K562 (cell line): ENCODE results near the gene CHAC1. TPM values are rescaled to one million over a fixed set of nuclear protein-coding genes. Genes with fewer than 3 reads are reported as not detected.

Source experiments
- ATAC-seq: fragments of 200-7000 bp; cut with Tn5 transposase; 3 replicates; pipeline ENCODE4 v1.9.1; 2020; ENCODE audit warnings: moderate library complexity
- BruUV-seq: library from RNA; stranded (reverse); fragments of 400-500 nt; replicated peaks from 2 replicates; lab custom pipeline; 2021; lab: Mats Ljungman, UMichigan
- CTCF ChIA-PET: fragments of 300-600 bp; formaldehyde crosslinking; extraction: SDS; loops from one replicate; lab custom pipeline; 2021; ENCODE audit warnings: low intra/inter-chr PET ratio; lab: Yijun Ruan, JAX
- POLR2A ChIA-PET: fragments of 300-600, 350-650 bp; sonication (Branson Sonifier 250); formaldehyde crosslinking; extraction: SDS; loops from one replicate; lab custom pipeline; 2021; ENCODE audit warnings: antibody characterized with exemption, inconsistent platforms; lab: Yijun Ruan, JAX
- DNase-seq, 4 experiments: peaks; one replicate each; pipeline versions ENCODE4 v3.0.0 to v3.0.0-alpha.2; 2011 to 2018; ENCODE audit warnings: low spot score in 3 of 4, mixed read lengths in 3 of 4; ENCODE audit errors: extremely low read depth in 1 of 4
- FAIRE-seq: peaks from 2 replicates; lab custom pipeline; 2011; peaks lifted over from hg19 to GRCh38; lab: Jason Lieb, UNC
- H2AFZ ChIP-seq: 2 replicates; pipeline ENCODE4 v1.6.0; 2011; ENCODE audit warnings: low read depth, low read length, control low read depth, inconsistent platforms
- H3K27ac ChIP-seq: fragments of 200-600 bp; 3 replicates; pipeline ENCODE4 v1.8.0; 2011; ENCODE audit warnings: low read depth, mild to moderate bottlenecking, control low read depth, inconsistent platforms, low read length, moderate library complexity, mixed read lengths; ENCODE audit errors: extremely low read depth
- H3K27me3 ChIP-seq, 2 experiments: fragments of 300-600 bp in 1 of 2; 2 replicates in 1 of 2; 3 replicates in 1 of 2; pipeline versions ENCODE4 v1.6.0 to v1.8.0; 2011; ENCODE audit warnings: inconsistent platforms in 2 of 2, low read length in 2 of 2, mild to moderate bottlenecking in 1 of 2, mixed read lengths in 1 of 2, moderate library complexity in 1 of 2; ENCODE audit not compliant: control insufficient read depth in 2 of 2, insufficient read depth in 2 of 2
- H3K36me3 ChIP-seq: fragments of 300-600 bp; 3 replicates; pipeline ENCODE4 v1.8.0; 2011; ENCODE audit warnings: mild to moderate bottlenecking, low read length, inconsistent platforms; ENCODE audit not compliant: control insufficient read depth, insufficient read depth
- H3K4me1 ChIP-seq, 2 experiments: fragments of 200-600 bp in 1 of 2; replicated peaks in 1 of 2; 2 replicates in 1 of 2; 3 replicates in 1 of 2; pipeline versions ENCODE4 v1.5.1 to v1.8.0; 2011; ENCODE audit warnings: inconsistent platforms in 2 of 2, low read length in 2 of 2, mild to moderate bottlenecking in 1 of 2, mixed read lengths in 1 of 2, moderate library complexity in 1 of 2; ENCODE audit not compliant: control insufficient read depth in 2 of 2, insufficient read depth in 2 of 2
- H3K4me2 ChIP-seq: 2 replicates; pipeline ENCODE4 v1.6.1; 2011; ENCODE audit warnings: low read length, control low read depth, inconsistent platforms, mixed read lengths; ENCODE audit not compliant: insufficient read depth
- H3K4me3 ChIP-seq: fragments of 200-600 bp; sonication (generic), shearing (Covaris generic); 2 replicates; pipeline ENCODE4 v1.5.1; 2016; ENCODE audit warnings: control low read depth, inconsistent platforms
- H3K79me2 ChIP-seq: fragments of 200-600 bp; 3 replicates; pipeline ENCODE4 v1.8.0; 2011; ENCODE audit warnings: low read length, inconsistent platforms; ENCODE audit not compliant: control insufficient read depth, insufficient read depth
- H3K9ac ChIP-seq, 2 experiments: 2 replicates each; pipeline versions ENCODE4 v1.6.0 to v1.6.1; 2011; ENCODE audit warnings: low read depth in 2 of 2, low read length in 2 of 2, control low read depth in 1 of 2, inconsistent platforms in 1 of 2, mild to moderate bottlenecking in 1 of 2, mixed read lengths in 1 of 2; ENCODE audit not compliant: insufficient read depth in 1 of 2
- H3K9me1 ChIP-seq: one replicate; pipeline ENCODE4 v1.6.0; 2011; ENCODE audit warnings: inconsistent platforms, mild to moderate bottlenecking, low read length, moderate library complexity; ENCODE audit not compliant: control insufficient read depth, insufficient read depth
- H3K9me3 ChIP-seq: replicated peaks from 2 replicates; pipeline ENCODE4 v1.5.1; 2011; ENCODE audit warnings: low read depth, low read length, inconsistent platforms; ENCODE audit not compliant: control insufficient read depth, insufficient read depth
- H4K20me1 ChIP-seq: replicated peaks from 2 replicates; pipeline ENCODE4 v1.6.1; 2011; ENCODE audit warnings: low read length, inconsistent platforms, mixed read lengths; ENCODE audit not compliant: control insufficient read depth, insufficient read depth
- CBX1 ChIP-seq: sonication (generic); IDR thresholded peaks from 2 replicates; pipeline ENCODE4 v1.6.1; 2016; ENCODE audit warnings: antibody characterized with exemption, low read depth, mild to moderate bottlenecking
- GABPB1 ChIP-seq: sonication (generic); formaldehyde crosslinking; IDR thresholded peaks from 2 replicates; pipeline ENCODE4 v1.8.0; 2022; ENCODE audit warnings: mild to moderate bottlenecking, missing genetic modification reagents
- IFI16 ChIP-seq: fragments of 250-450 bp; sonication (Bioruptor Pico); IDR thresholded peaks from 2 replicates; pipeline ENCODE4 v2.1.2; 2022; ENCODE audit warnings: mild to moderate bottlenecking, inconsistent platforms
- NUFIP1 ChIP-seq: fragments of 450-650 bp; IDR thresholded peaks from 2 replicates; pipeline ENCODE4 v1.6.1; 2018; ENCODE audit not compliant: partially characterized antibody
- RAD21 ChIP-seq, 2 experiments: fragments of 250-450 bp in 1 of 2; fragments of 450-650 bp in 1 of 2; sonication (Bioruptor Pico) in 1 of 2; formaldehyde crosslinking in 1 of 2; IDR thresholded peaks in 1 of 2; conservative IDR thresholded peaks in 1 of 2; 2 replicates each; pipeline versions ENCODE4 v1.4.0 to v1.8.0; 2020 to 2022; ENCODE audit warnings: mild to moderate bottlenecking in 2 of 2, moderate library complexity in 1 of 2
- ZFP36 ChIP-seq: fragments of 150-350 bp; IDR thresholded peaks from 2 replicates; pipeline ENCODE4 v1.6.1; 2018; ENCODE audit warnings: low read length, low read depth; ENCODE audit not compliant: partially characterized antibody
- ZNF696 ChIP-seq: fragments of 250-450 bp; sonication (Bioruptor Pico); conservative IDR thresholded peaks from 2 replicates; pipeline ENCODE4 v1.4.0; 2020; ENCODE audit warnings: mild to moderate bottlenecking, moderate library complexity
- WGBS: fragments of 100-300 bp; shearing (Covaris generic); methylation state at CpG from one replicate; pipeline ENCODE4 v1.1.6; 2016; ENCODE audit warnings: low coverage, mixed read lengths; ENCODE audit not compliant: insufficient coverage; ENCODE audit errors: missing lambda C conversion rate; 5-methylcytosine and 5-hydroxymethylcytosine counted together
- in situ Hi-C: fragments of 300-500 bp; cut with MboI; formaldehyde crosslinking; loops from 4 replicates; pipeline ENCODE4 v1.15.0; 2018; ENCODE audit warnings: inconsistent platforms, mixed read lengths
- intact Hi-C: fragments of 100-400 bp; cut with micrococcal nuclease; formaldehyde crosslinking; loops from 2 replicates; pipeline ENCODE4 v1.14.2; 2022
- polyA plus RNA-seq, 8 experiments: library from polyadenylated mRNA; depleted of rRNA in 4 of 8; stranded (reverse) in 5 of 8; unstranded in 3 of 8; fragments of >200 nt; fragmentation: Nextera tagmentation in 2 of 8; fragmentation: Illumina TruSeq in 1 of 8; extraction: Ambion mirVana in 2 of 8; extraction: Trizol in 1 of 8; gene quantifications; 2 replicates each; pipeline versions ENCODE4 v1.2.1 to v1.2.3, GENCODE V29; 2011 to 2014; ENCODE audit warnings: inconsistent platforms in 1 of 8, missing spikeins in 1 of 8
- total RNA-seq, 7 experiments: library from RNA; depleted of rRNA in 6 of 7; stranded (reverse); fragments of >200 nt in 6 of 7; fragmentation: Illumina TruSeq in 2 of 7; extraction: Trizol in 2 of 7; gene quantifications; 2 replicates each; pipeline versions ENCODE4 v1.2.1 to v1.2.3, GENCODE V29; 2011 to 2021; ENCODE audit warnings: low replicate concordance in 1 of 7
- TF ChIP-seq, protein P1 (sequence below): fragments of 450-650 bp; conservative IDR thresholded peaks from 2 replicates; pipeline ENCODE4 v1.6.1; 2016; ENCODE audit warnings: missing genetic modification characterization, low read depth, mild to moderate bottlenecking, missing compliant biosample characterization, moderate library complexity
- TF ChIP-seq, protein P2 (sequence below): fragments of 250-450 bp; sonication (Bioruptor Pico); IDR thresholded peaks from 2 replicates; pipeline ENCODE4 v1.6.1; 2021; ENCODE audit warnings: mild to moderate bottlenecking

Gene CHAC1
- total and polyA plus RNA-seq, 9 of the 15 experiments (the other 6 are each of a cell fraction or from before 2014, with no cell fraction given): 0.47 to 39.0 (median 7.5) TPM

DNA sequence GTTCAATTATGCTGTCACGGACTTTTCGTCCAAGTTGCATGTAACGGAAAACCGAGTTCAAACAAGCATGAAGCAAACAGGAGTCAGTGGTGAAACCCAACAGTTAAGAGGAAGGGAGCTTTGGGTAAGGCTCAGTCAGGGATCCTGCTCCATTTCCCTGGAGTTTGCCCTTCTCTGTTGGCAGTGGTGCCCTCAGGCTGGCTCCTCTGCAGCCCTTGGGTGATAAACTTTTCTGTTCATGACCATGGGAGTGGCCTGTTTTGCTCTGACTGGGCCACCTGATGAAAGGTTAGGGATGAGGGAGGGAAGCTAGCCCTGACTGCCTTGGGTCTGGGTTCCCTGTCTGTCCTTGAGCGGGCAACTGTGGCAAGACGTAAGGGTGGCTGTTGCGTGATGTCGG is 16.1 kb downstream of the CHAC1 start:
- CTCF ChIA-PET: no interaction called here
- WGBS: 63% methylated on average over 8 of the region's 8 CpGs

More for the DNA sequence above, 16.1 kb downstream of the CHAC1 start:
- ATAC-seq (no peak), FAIRE-seq (no peak), DNase-seq (no peak)
- BruUV-seq: no TSS peak
- in situ Hi-C loops (no loop called here), intact Hi-C loops (loop anchor here (5.0 kb wide), 1 partner anchor 62 kb away; no protein-coding TSS in a partner anchor)
- Histone ChIP-seq H3K4me2 (no peak overlapping the region), H3K4me3 (no peak overlapping the region), H3K9me3 (no peaks in the 10 kb centered on the region), H3K36me3 (no peaks in the 10 kb centered on the region), H3K4me1 (peaks cover 0 to 5% of the 10 kb centered on the region in 2 experiments; a peak in 2 of 5 replicates), H3K27ac (no peak overlapping the region), H3K9me1 (no peaks in the 10 kb centered on the region), H4K20me1 (no peaks in the 10 kb centered on the region), H3K27me3 (no peaks in the 10 kb centered on the region; a peak in 1 of 5 replicates), H2AFZ (no peak overlapping the region), H3K79me2 (no peaks in the 10 kb centered on the region), H3K9ac (no peak overlapping the region)
- TF ChIP-seq ZFP36 (no peak), CBX1 (no peak), IFI16 (CRISPR knock-in tag) (no peak), ZNF696 (CRISPR knock-in tag) (no peak), RAD21 (CRISPR knock-in tag; conservative IDR thresholded peaks at IDR 0.05 in 1 of 2, IDR thresholded peaks at IDR 0.05 in 1 of 2) (no peak), GABPB1 (CRISPR knock-in tag) (no peak), NUFIP1 (no peak)
- TF ChIP-seq, protein P1, sequence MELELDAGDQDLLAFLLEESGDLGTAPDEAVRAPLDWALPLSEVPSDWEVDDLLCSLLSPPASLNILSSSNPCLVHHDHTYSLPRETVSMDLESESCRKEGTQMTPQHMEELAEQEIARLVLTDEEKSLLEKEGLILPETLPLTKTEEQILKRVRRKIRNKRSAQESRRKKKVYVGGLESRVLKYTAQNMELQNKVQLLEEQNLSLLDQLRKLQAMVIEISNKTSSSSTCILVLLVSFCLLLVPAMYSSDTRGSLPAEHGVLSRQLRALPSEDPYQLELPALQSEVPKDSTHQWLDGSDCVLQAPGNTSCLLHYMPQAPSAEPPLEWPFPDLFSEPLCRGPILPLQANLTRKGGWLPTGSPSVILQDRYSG (tag): no peak
- TF ChIP-seq, protein P2, sequence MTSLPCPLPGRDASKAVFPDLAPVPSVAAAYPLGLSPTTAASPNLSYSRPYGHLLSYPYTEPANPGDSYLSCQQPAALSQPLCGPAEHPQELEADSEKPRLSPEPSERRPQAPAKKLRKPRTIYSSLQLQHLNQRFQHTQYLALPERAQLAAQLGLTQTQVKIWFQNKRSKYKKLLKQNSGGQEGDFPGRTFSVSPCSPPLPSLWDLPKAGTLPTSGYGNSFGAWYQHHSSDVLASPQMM (CRISPR knock-in tag): no peak
- POLR2A ChIA-PET: interaction anchor here (1.6 kb wide), 1 partner anchor 29 kb away, joined by 4 read pairs; no protein-coding TSS in a partner anchor
